Lung microvascular endothelial cell (primary cell): ENCODE measurements around the gene NFATC2. TPM values are rescaled to one million over a fixed set of nuclear protein-coding genes. Genes with fewer than 3 reads are reported as not detected.
A peak's percentile ranks its signal among the peaks of the same experiment; 100 is the strongest.

ENCODE experiments used
- DNase-seq, 2 donors: peaks; one replicate each; pipeline versions ENCODE4 v3.0.0 to v3.0.0-alpha.2; 2010; ENCODE audit warnings: low read depth in 2 of 2
- total RNA-seq: library from RNA; depleted of rRNA; stranded (reverse); fragments of >200 nt; gene quantifications from 2 replicates; pipeline ENCODE4 v1.2.1, GENCODE V29; 2014

Gene NFATC2
- total RNA-seq, 1 donor from 2014 or later = 4.8 TPM

GRCh38 chr20:51432251-51432784, 110.2 kb downstream of the NFATC2 start:
- DNase-seq = no peak

DNA sequence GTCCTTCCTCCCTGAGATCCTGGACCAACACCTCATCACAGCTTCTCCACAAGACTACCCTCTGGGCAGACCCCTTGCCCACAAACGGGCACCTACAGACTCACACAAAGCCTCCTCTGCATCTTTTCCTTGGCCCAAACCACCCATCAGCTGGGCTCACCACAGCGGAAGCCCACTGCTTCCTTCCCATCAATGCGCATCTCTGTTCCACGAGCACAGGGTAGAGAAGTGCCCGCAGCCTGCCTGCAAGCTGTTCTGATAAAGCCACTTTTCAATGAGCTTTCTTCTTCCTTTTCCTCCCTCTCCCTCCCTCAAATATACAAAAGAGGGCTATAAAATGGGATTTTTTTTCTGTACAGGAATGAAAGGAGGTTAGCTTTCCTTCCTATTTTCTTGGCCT, 111.2 kb downstream of the NFATC2 start:
- DNase-seq = no peak

- no peak for DNase-seq
Observed at GRCh38 chr20:51430198-51430950, 112.1 kb downstream of the NFATC2 start.

DNA sequence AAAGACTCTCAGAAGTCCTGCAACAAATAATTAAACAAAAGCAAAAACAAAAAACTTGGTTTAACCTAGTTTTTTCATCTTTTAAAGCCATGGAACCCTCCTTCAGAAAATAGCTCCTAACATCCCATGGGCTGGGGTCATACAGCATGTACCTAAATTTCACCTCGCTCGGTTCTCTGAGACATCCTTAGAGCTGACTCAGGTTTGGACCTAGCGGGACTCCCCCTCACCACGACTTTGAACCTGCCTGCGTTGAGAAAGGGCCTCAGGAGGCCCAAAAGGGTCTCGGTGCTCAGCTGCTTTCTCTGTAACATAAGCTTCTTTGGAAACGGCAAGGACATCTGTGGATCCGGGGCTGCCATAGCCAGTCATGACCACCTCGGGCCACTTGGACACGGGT, 112.8 kb downstream of the NFATC2 start:
- DNase-seq = no peak

- no peak for DNase-seq
Observed at GRCh38 chr20:51429144-51429482, 113.4 kb downstream of the NFATC2 start.

- peak in 1 of 2 donors; percentile 43 for DNase-seq
Observed at GRCh38 chr20:51428401-51429143, 113.9 kb downstream of the NFATC2 start.

DNA sequence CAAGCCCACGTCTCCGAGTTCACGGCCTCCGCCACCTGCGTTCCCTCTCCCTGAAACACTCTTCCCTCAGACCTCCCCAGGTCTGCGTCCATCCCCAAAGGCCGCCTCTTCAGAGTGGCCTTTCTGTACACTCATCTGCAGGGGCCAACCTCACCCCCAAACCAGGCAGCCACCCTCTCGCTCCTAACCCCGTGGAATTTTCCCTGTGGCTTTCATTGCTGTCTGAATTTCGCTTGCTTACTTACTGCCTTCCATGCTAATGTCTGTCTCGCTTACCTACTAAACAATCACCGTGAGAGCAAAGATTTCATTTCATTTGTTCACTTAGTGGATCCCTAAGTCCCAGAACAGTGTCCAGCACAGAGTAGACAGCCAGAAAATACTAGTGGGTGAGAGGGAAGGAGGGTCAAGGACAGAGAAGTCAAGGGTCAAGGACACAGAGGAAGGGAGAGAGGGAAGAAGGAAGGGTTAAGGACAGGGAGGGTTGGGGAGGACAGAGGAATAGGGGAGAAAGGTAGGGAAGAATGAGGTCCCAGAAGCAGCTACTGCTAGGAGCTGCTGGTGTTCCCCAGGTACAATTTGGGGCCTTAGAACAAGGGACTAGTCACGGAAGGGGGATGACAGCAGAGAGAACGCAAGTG, 114.7 kb downstream of the NFATC2 start:
- DNase-seq = no peak

- no peak for DNase-seq
Observed at GRCh38 chr20:51426718-51427650, 115.5 kb downstream of the NFATC2 start.

- DNase-seq = peak in 1 of 2 donors; percentile 52
Observed at GRCh38 chr20:51425347-51426106, 117.0 kb downstream of the NFATC2 start.

GRCh38 chr20:51424270-51425117, 118.0 kb downstream of the NFATC2 start:
- DNase-seq = no peak

DNA sequence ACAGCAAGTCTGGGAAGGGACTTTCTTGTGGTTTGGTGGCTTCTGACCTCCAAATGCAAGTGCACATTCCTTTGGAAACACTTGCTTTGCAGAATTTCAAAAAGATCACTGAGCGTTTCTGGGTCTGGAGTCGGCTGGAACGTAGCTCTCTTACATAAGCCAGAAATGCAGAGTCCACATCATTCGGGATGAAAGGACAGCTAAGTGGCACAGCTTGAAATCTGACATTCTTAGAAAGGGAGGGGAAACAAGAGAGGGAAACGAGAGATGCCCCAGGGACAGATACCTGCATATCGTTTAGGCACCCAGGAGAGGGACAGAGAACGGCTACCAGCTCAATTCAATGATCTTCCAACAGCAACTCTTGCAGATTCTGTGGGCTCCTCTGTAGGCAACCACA, 118.7 kb downstream of the NFATC2 start:
- no peak for DNase-seq

DNA sequence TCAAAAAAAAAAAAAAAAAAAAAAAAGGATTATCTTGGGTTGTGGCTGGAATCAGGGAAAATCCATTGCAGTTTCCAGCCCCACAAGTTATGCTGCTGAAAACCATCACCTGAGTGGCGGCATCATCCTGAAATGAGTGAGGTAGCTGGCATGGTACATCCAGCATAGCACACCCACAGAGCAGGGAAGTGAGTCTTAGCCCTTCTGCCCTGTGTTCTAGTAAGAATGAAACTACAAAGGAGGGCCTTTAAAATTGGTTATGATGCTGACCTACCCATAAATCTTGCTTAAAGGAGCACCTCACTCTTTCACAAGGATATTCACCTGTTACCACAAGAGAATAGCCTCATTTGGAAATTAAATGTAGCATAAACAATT, 119.2 kb downstream of the NFATC2 start:
- DNase-seq = no peak

- DNase-seq = no peak
Observed at GRCh38 chr20:51422514-51423289, 119.8 kb downstream of the NFATC2 start.

GRCh38 chr20:51420805-51421204, 121.7 kb downstream of the NFATC2 start:
- DNase-seq = no peak

GRCh38 chr20:51420111-51420510, 122.4 kb downstream of the NFATC2 start:
- DNase-seq = peak; percentile 43 to 60

DNA sequence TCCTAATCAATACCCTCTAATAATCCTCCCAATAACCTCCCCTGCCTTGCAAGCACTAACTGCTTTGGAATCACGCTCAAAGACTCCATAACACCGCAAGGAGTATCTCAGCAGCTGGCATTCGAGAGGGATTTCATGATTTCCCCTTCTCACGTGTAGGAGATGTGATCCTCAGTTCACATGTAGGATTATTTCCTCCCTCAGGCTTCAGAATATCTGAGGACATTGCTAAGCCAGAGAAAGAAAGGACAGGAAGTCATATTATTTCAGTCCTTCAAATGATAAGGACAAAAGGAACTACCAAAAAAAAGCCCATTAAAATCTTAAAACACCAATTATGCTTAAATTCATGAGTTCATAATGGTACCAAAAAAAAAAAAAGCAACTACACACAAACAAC, 122.9 kb downstream of the NFATC2 start:
- no peak for DNase-seq

- no peak for DNase-seq
Observed at GRCh38 chr20:51419231-51419630, 123.3 kb downstream of the NFATC2 start.

DNA sequence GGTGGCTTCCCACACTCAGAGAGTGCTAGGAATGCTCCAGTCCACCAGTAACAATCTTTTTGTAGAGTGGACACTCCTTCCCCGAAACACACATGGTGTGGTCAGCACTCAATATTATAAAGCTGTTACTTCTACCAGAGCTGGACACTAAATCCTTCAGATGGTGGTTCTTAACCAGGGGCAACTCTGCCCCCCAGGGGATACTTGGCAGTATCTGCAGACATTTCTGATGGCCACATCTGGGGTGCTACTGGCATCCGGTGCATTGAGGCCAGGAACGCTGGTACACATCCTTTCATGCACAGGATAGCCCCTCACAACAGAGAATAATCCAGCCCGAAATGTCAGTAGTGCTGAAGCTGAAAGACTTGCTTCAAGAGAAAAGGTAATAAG, 124.4 kb downstream of the NFATC2 start:
- peak in 1 of 2 donors; percentile 18 for DNase-seq
